ENCODE data around the gene IMPA2. TPM values are rescaled to one million over a fixed set of nuclear protein-coding genes. Genes with fewer than 3 reads are reported as not detected.

Gene IMPA2
- total and polyA plus RNA-seq, 10 of the 15 experiments (the other 5 are each of a cell fraction or from before 2014, with no cell fraction given) = 0.24 to 21.0 (median 11.4) TPM

- Histone ChIP-seq H3K9me3 (replicated peaks; ENCODE audit: control insufficient read depth, insufficient read depth, low read length) (no peaks in the 10 kb centered on the region), H3K27ac (ENCODE audit: control insufficient read depth, insufficient read depth) (no peak overlapping the region), H3K36me3 (ENCODE audit: control insufficient read depth in 2 of 2, insufficient read depth in 2 of 2, low read length in 1 of 2) (no peaks in the 10 kb centered on the region), H3K79me2 (ENCODE audit: control insufficient read depth, insufficient read depth, low read length) (no peaks in the 10 kb centered on the region), H3K27me3 (replicated peaks in 1 of 2; ENCODE audit: control insufficient read depth in 2 of 2, insufficient read depth in 2 of 2, low read length in 1 of 2) (no peaks in the 10 kb centered on the region), H3K4me3 (no peak overlapping the region), H2AFZ (ENCODE audit: control insufficient read depth, low read depth, low read length) (no peak overlapping the region), H3K4me1 (ENCODE audit: control insufficient read depth, insufficient read depth, low read length) (no peaks in the 10 kb centered on the region), H3K9ac (ENCODE audit: control insufficient read depth, insufficient read depth, low read length) (no peak overlapping the region), H3K4me2 (ENCODE audit: control insufficient read depth, insufficient read depth) (no peak overlapping the region), H4K20me1 (ENCODE audit: control insufficient read depth, insufficient read depth) (no peaks in the 10 kb centered on the region)
- BruUV-seq (replicated peaks) = no TSS peak
- ATAC-seq (no peak), DNase-seq (ENCODE audit: low read depth, low spot score) (no peak), FAIRE-seq (no peak)
- RAD21 ChIA-PET (ENCODE audit: unreplicated experiment) = no interaction called here
- POLR2A ChIA-PET = no interaction called here
- 22% methylated on average over 5 of the region's 5 CpGs for WGBS (ENCODE audit: insufficient coverage, insufficient replicate concordance, low lambda C conversion rate, missing lambda C conversion rate)
- SMC1A ChIA-PET (ENCODE audit: uncharacterized antibody, unreplicated experiment) = interaction anchor here (0.8 kb wide), 1 partner anchor 37 kb away, joined by 3 read pairs; no protein-coding TSS in a partner anchor
- in situ Hi-C loops (cut with MboI) = no loop called here
- intact Hi-C loops (cut with micrococcal nuclease; ENCODE audit: unreplicated experiment) = no loop called here
- CTCF ChIA-PET = no interaction called here
- TF ChIP-seq LARP7 (IDR thresholded peaks at IDR 0.05) (no peak), SIX5 (IDR thresholded peaks at IDR 0.05; ENCODE audit: low read depth, low read length, severe bottlenecking) (no peak), JUND (IDR thresholded peaks at IDR 0.05; ENCODE audit: low read depth, low read length) (no peak), E2F4 (IDR thresholded peaks at IDR 0.05; ENCODE audit: low read depth, low read length) (no peak), EP300 (IDR thresholded peaks at IDR 0.05; ENCODE audit: borderline replicate concordance in 1 of 2, control insufficient read depth in 1 of 2, low read depth in 2 of 2, low read length in 2 of 2) (no peak), POLR2AphosphoS5 (IDR thresholded peaks at IDR 0.05; ENCODE audit: low read length) (no peak), POLR2AphosphoS2 (IDR thresholded peaks at IDR 0.05; ENCODE audit: low read depth, low read length) (no peak), BRCA1 (IDR thresholded peaks at IDR 0.05; ENCODE audit: low read depth, low read length) (no peak), SKIL (IDR thresholded peaks at IDR 0.05; ENCODE audit: low read depth, poor library complexity, severe bottlenecking) (no peak), ATF2 (IDR thresholded peaks at IDR 0.05; ENCODE audit: low read length) (no peak), GABPA (IDR thresholded peaks at IDR 0.05; ENCODE audit: low read depth) (no peak), CBX5 (IDR thresholded peaks at IDR 0.05; ENCODE audit: low read depth) (no peak), IKZF1 (conservative IDR thresholded peaks at IDR 0.05) (no peak), PAX8 (IDR thresholded peaks at IDR 0.05) (no peak)
- TF ChIP-seq, protein P1, sequence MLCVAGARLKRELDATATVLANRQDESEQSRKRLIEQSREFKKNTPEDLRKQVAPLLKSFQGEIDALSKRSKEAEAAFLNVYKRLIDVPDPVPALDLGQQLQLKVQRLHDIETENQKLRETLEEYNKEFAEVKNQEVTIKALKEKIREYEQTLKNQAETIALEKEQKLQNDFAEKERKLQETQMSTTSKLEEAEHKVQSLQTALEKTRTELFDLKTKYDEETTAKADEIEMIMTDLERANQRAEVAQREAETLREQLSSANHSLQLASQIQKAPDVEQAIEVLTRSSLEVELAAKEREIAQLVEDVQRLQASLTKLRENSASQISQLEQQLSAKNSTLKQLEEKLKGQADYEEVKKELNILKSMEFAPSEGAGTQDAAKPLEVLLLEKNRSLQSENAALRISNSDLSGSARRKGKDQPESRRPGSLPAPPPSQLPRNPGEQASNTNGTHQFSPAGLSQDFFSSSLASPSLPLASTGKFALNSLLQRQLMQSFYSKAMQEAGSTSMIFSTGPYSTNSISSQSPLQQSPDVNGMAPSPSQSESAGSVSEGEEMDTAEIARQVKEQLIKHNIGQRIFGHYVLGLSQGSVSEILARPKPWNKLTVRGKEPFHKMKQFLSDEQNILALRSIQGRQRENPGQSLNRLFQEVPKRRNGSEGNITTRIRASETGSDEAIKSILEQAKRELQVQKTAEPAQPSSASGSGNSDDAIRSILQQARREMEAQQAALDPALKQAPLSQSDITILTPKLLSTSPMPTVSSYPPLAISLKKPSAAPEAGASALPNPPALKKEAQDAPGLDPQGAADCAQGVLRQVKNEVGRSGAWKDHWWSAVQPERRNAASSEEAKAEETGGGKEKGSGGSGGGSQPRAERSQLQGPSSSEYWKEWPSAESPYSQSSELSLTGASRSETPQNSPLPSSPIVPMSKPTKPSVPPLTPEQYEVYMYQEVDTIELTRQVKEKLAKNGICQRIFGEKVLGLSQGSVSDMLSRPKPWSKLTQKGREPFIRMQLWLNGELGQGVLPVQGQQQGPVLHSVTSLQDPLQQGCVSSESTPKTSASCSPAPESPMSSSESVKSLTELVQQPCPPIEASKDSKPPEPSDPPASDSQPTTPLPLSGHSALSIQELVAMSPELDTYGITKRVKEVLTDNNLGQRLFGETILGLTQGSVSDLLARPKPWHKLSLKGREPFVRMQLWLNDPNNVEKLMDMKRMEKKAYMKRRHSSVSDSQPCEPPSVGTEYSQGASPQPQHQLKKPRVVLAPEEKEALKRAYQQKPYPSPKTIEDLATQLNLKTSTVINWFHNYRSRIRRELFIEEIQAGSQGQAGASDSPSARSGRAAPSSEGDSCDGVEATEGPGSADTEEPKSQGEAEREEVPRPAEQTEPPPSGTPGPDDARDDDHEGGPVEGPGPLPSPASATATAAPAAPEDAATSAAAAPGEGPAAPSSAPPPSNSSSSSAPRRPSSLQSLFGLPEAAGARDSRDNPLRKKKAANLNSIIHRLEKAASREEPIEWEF (IDR thresholded peaks at IDR 0.05; ENCODE audit: insufficient replicate concordance, low read depth, low read length) = no peak
Observed at GRCh38 chr18:11974741-11975325, 6.5 kb upstream of the IMPA2 start.

Data from GM12878 (cell line).